ENCODE measurements around the gene HSF5.
"Not testable (repeated sequence)": the region's sequence is repeated elsewhere in the genome, so short reads cannot be mapped to it uniquely, and the experiment has no call there.

The HSF5 gene

GRCh38 chr17:58415371-58416055 lies 72.7 kb downstream of the HSF5 start:
- no peak overlapping the region for H3K4me3 ChIP-seq (ENCODE audit: low read depth, low read length)

- no peak overlapping the region for H3K4me3 ChIP-seq (ENCODE audit: low read depth, low read length)
Observed at GRCh38 chr17:58414596-58414997, 73.6 kb downstream of the HSF5 start.

DNA sequence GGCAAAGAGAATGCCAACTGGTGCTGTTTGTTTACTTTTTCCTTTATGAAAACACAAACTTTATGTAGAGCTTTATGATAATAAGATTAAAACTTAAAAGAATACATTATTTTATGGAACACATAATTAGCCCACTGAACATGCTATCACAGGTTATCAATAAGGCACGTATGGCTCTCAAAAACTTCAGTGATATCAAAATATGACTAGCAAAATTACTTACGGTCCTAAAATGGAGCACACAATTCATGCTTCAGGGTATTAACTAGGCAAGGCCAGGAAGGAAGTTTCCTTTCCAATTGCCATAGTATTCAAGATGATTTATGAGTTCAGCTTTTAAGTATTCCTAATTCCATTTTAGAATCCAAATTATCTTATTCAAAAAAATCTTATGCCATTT lies 74.5 kb downstream of the HSF5 start:
- H3K4me3 ChIP-seq (ENCODE audit: low read depth, low read length): no peak overlapping the region

DNA sequence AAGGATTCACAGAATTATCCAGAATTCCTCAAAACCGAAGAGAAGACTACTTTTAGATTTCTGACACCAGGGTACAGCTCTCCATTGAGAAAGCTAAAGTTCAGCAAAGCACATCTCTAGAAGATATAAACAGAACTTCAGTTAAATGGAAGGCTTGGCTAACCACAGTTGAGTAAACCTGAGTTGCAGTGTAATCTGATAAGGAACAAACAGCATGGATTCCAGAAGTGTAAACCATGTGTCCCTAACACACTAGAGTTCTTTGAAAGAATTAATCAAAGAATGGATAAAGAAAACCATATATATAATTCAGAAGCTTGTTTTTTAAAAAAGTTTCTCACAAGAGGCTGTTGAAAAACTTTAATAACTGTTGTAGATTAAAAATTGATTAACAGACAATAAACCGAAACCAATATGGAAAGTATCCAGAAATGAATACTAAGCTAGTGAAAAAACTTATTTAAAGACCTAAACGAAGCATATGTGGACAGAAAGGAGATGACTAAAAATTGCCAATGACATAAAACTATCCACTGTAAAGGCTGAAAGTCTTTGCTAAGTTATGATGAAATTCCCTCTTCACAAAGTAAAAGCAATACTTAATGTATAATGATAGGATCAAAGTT lies 75.1 kb downstream of the HSF5 start:
- no peak overlapping the region for H3K4me3 ChIP-seq (ENCODE audit: low read depth, low read length)

GRCh38 chr17:58412064-58412703 lies 76.0 kb downstream of the HSF5 start:
- no peak overlapping the region for H3K4me3 ChIP-seq (ENCODE audit: low read depth, low read length)

GRCh38 chr17:58411408-58411894 lies 76.8 kb downstream of the HSF5 start:
- no peak overlapping the region for H3K4me3 ChIP-seq (ENCODE audit: low read depth, low read length)

DNA sequence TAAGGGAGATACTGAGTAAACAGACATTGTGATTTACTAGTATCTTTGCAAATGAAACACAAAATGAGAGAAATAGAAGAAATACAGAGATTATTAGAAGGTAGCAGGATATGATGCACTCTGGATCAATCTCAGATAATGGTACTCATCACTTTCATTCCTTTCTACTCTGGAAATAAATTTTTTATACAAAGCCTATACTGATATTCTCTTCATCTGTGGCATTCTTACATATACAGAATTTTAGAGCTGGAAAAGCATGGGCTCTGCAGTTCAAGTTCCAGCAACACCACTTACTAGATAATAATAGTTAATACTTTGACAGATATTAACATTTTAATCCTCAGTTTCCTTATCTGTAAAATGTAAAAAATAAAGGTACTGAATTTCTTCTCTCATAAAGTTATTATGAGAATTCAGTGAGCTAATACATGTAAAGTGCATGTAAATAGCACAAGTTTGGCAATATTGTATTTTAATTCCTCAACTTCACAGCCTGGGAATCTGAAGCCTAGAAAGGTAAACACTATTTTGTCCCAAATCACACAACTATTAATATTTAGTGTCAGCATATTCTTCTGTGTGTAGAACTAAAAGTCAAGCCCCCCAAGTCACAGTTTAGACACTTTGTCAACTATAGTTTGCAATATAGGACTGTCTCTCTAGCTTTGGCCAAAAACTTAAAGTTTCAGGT lies 77.3 kb downstream of the HSF5 start:
- H3K4me3 ChIP-seq (ENCODE audit: low read depth, low read length): no peak overlapping the region

DNA sequence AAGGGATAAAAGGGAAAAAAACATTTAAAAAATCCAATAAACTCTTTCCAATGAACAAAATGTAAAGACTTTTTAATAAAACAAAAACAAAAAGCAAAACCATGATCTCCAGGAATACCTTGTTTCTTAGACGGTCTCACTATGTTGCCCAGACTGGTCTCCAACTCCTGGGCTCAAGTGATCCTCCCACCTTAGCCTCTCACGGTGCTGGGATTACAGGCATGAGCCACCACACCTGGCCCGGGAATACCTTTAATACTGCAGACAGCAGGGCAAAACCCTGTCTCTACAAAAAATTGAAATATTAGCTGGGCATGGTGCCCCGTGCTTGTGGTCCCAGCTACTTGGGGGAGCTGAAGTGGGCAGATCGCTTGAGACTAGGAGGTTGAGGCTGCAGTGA lies 78.8 kb downstream of the HSF5 start:
- no peak overlapping the region for H3K4me3 ChIP-seq (ENCODE audit: low read depth, low read length)

DNA sequence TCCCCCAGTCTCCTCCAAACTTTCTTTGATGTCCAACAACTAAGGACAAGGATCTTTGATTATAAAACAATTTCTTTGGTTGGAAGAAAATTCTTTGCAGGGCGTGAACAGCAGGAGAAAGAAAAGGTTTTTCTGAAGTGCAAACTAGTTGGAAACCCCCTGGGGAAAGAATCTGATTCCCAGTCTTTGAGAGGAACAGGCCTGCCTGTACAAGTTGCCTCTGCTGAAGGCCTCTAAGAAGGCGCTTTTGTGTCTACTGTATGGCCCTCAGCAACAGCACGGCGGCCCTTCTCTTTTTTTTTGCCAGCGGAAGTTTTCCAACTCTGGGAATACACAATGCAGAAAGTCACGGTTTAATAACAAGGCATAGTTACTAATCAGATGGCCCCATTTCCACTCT lies 84.9 kb downstream of the HSF5 start:
- no peak overlapping the region for H3K4me3 ChIP-seq (ENCODE audit: low read depth, low read length)

- no peak overlapping the region for H3K4me3 ChIP-seq (ENCODE audit: low read depth, low read length)
Observed at GRCh38 chr17:58402679-58403078, 85.5 kb downstream of the HSF5 start.

DNA sequence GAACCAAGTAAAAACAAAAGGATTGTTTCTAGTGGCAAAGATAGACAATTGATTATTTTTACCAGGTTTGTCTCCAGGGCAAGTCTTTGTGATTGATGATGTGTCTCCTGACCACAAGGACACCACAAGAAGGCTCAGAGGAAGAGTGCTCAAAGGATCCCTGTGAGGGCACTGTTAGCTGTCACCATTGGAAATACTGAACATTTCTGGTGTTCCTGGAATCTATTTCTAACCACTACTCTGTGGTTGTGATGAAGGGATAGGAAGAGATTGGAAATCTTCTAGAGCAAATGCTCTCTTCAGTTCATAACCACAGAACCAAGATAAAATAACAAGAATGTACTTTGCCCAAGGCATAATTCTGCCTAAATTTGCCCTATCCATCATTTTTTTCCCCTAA lies 86.2 kb downstream of the HSF5 start:
- H3K4me3 ChIP-seq (ENCODE audit: low read depth, low read length): no peak overlapping the region

GRCh38 chr17:58401287-58401686 lies 86.9 kb downstream of the HSF5 start:
- no peak overlapping the region for H3K4me3 ChIP-seq (ENCODE audit: low read depth, low read length)

DNA sequence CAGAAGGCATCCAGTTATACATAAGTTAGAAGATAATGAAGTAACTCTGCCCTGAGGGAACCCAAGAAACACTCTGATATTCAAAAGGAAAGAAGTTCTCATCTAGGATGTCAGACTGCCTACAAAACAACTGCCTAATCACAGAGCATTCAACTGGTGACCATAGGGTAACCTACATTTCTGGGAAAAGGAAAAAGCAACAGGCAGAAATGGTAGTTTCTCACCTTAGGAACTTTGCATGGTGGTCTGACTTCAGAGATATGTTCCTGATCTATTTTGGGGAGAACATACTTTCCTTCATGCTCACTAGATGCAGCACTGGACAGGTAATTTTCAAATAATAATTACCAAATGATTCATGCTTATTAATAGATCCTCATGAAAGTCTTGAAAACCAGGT lies 87.4 kb downstream of the HSF5 start:
- H3K4me3 ChIP-seq (ENCODE audit: low read depth, low read length): no peak overlapping the region

- no peak overlapping the region for H3K4me3 ChIP-seq (ENCODE audit: low read depth, low read length)
Observed at GRCh38 chr17:58399974-58400373, 88.2 kb downstream of the HSF5 start.

- H3K4me3 ChIP-seq (ENCODE audit: low read depth, low read length): no peak overlapping the region
Observed at GRCh38 chr17:58398574-58399266, 89.5 kb downstream of the HSF5 start.

DNA sequence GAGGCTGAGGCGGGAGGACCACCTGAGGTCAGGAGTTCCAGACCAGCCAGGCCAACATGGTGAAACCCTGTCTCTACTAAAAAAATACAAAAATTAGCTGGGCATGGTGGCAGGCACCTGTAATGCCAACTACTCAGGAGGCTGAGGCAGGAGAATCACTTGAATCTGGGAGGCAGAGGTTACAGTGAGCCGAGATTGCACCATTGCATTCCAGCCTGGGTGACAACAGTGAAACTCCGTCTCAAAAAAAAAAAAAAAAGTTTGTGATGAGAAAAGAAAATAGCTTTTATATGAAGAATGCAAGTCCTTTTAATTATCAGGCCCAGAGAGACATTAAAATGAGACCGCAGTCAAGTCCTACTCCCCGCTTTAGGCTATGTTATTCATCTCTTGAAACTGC lies 90.8 kb downstream of the HSF5 start:
- H3K4me3 ChIP-seq (ENCODE audit: low read depth, low read length): not testable (repeated sequence)

DNA sequence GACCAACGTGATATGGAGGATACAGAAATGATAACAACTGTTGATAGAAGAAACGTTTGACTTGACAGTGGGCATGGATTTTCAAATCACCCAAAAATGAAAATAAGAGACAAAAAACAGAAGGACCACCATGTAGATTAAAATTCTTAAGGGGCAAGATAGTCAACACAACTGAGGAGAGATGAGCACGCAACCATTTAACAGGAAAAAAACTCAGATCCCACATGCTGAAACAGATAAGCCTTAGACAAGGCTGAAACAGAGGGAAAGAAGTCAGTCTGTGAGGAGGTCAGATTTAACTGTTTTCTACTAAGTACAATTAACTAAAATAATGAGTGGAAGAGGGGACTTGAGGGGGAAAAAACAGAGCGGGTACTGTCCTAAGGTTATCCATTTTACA lies 92.0 kb downstream of the HSF5 start:
- H3K4me3 ChIP-seq (ENCODE audit: low read depth, low read length): no peak overlapping the region

DNA sequence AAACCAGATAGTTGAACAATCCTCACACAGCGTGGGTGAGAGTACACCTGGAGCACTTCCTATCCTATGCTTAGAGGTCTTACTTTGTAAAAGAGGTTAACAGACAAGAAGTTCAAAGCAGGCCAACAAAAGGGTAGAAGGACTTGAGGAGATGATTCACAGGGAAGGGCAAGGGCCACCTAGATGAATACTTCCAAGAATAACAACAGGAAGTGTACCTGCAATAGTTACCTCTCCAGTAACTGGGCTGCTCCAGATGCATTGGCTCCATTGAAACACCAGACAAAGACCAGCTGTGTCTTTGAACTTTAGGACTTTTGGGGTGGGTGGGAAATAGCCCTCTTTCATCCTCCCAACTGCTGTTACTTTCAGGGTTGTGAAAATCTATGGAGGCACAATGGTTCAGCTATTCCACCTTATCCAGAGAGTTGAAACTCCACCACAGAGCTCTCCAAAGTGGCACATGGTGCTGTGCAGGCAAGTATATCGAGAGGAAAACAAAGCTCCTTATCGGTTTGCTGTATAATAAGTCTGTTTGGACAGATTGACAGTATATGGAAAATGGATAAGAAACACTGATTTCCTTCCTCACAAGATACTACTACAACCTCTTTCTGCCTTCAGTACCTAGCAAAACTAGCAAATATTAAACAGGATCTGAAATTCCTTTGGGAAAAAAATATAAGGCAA lies 93.5 kb downstream of the HSF5 start:
- no peak overlapping the region for H3K4me3 ChIP-seq (ENCODE audit: low read depth, low read length)

DNA sequence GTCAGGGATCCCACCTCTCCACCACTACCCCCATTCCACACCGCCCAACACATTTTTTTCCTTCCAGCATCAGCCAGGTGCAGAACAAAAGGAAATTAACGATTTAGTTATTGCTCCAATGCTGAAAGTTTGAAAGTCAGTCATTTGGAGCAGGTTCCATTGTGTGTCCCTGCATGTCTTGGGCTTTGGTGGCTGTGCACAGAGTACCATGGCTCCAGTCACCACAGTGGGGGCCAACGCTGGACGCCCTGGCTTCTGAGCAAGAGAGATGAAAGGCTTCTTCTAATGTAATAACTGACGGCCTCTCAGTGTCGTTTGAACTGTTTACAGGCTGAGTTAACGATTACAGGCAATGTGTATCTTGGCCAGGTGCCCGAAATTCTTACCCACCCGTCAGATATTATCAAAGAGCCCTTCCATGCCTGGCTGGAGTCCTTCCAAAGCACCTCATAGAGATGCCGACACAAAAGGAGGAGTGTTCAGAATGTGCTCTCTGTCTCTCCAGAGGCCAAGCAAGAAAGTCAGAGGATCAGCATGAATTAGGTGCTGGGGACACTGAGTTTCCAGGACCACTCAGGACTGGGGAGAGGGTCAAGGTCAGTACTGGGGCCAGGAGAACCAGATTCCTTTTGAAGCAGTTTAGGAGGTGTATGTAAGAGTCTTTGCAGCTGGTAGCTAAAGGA lies 96.8 kb downstream of the HSF5 start:
- H3K4me3 ChIP-seq (ENCODE audit: low read depth, low read length): no peak overlapping the region

GRCh38 chr17:58390884-58391283 lies 97.3 kb downstream of the HSF5 start:
- no peak overlapping the region for H3K4me3 ChIP-seq (ENCODE audit: low read depth, low read length)
